ENCODE results near the gene ACVR2B.

The ACVR2B gene

DNA sequence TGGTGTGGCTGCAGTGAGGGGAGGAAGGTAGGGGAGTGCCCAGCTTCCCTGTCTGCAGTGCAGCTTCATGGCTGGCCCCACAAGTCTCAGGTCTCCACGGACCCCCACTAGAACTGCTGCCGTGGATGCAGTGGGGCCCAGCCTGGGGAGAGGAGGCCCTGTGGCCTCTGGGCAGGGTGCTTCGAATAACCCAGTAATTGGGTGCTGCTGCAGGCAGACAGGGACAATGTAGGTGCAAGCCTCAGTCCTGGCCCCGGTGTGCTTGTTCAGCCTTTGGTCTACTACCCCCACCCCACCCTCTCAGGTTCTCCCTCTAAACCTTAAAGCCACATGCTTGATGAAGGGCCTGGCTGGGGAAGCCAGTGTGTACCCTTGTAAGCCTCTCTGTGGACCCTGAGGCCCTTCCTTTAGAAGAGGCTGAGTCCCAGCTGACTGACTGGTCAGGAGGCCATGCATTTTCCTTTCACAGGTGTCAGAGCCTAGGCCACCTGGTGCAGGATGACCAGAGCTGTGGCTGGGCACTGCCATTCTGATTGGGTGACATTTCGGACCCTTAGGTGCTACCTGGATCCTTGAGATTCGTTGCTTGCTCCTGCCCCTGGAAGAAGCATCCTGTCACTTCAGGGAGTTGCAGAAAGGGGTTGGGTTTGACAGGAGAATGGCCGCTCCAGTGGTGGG is 21.4 kb downstream of the ACVR2B start:
- no peak for TF ChIP-seq CTCF (IDR thresholded peaks at IDR 0.05; ENCODE audit: low read length, missing control alignments)
- no peak for DNase-seq (ENCODE audit: low read depth)
- no peak overlapping the region for H3K4me3 ChIP-seq (replicated peaks; ENCODE audit: low read depth, low read length)

- no peak for TF ChIP-seq CTCF (IDR thresholded peaks at IDR 0.05; ENCODE audit: low read length, missing control alignments)
- DNase-seq (ENCODE audit: low read depth): no peak
- no peak overlapping the region for H3K4me3 ChIP-seq (replicated peaks; ENCODE audit: low read depth, low read length)
Measured at GRCh38 chr3:38475716-38476115, 22.0 kb downstream of the ACVR2B start.

DNA sequence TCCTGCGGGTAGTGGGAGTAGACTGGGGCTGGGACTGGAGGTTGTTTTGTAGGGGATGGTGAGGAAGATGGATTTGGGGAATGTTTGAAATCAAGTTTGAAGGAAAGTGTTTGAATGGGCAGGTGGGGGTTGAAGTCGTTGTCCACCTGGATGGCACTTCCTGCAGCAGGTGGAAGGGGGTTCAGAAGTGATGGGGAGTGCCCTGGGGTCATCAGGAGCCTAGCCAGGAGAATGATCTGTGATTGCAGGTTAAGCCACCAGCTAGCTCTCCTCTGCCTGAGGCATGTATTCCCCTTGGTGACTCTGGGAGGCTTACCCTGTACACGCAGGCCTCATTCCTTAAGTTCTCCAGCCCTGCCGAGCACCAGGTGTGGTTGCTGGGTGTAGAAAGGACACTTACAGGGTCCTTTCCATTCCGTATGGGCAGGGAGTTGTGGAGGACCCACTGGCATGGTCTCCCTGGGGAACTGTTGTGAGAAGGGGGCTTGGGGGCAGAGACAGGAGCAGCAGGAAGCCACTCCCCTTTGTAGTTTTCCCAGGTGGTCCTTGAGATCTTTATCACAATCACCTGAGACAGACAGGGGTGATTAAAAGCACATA is 22.6 kb downstream of the ACVR2B start:
- no peak for TF ChIP-seq CTCF (IDR thresholded peaks at IDR 0.05; ENCODE audit: low read length, missing control alignments)
- H3K4me3 ChIP-seq (replicated peaks; ENCODE audit: low read depth, low read length): no peak overlapping the region
- DNase-seq (ENCODE audit: low read depth): no peak

- DNase-seq (ENCODE audit: low read depth): no peak
- no peak overlapping the region for H3K4me3 ChIP-seq (replicated peaks; ENCODE audit: low read depth, low read length)
- no peak for TF ChIP-seq CTCF (IDR thresholded peaks at IDR 0.05; ENCODE audit: low read length, missing control alignments)
Measured at GRCh38 chr3:38477057-38477820, 23.5 kb downstream of the ACVR2B start.

DNA sequence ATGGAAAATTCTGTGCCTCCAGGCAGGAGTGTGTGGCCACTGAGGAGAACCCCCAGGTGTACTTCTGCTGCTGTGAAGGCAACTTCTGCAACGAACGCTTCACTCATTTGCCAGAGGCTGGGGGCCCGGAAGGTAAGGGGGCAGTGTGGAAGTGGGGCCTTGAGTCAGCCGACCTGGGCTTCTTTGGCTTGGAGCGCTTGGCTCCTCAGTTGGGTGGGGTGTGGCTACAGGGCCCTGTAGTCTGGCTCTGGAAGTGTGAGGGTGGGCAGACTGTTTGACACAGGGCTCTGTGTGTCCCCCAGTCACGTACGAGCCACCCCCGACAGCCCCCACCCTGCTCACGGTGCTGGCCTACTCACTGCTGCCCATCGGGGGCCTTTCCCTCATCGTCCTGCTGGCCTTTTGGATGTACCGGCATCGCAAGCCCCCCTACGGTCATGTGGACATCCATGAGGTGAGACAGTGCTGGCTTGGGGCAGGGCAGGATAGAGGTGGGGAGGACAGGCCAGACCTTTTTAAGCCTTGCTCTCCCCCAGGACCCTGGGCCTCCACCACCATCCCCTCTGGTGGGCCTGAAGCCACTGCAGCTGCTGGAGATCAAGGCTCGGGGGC is 24.3 kb downstream of the ACVR2B start:
- no peak overlapping the region for H3K4me3 ChIP-seq (replicated peaks; ENCODE audit: low read depth, low read length)
- no peak for TF ChIP-seq CTCF (IDR thresholded peaks at IDR 0.05; ENCODE audit: low read length, missing control alignments)
- DNase-seq (ENCODE audit: low read depth): no peak

DNA sequence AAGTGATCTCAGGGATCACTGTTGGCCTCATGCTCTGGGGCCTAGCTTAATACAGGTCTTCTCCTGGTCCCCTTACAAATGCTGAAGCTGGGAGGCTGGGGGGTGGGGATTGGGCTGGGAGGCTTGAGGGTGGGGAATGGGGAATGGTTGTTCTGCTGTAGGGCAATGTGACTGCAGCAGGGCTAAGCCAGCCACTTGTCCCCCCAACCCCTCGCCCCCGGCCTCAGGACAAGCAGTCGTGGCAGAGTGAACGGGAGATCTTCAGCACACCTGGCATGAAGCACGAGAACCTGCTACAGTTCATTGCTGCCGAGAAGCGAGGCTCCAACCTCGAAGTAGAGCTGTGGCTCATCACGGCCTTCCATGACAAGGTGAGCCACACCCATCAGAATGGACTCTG is 25.2 kb downstream of the ACVR2B start:
- TF ChIP-seq CTCF (IDR thresholded peaks at IDR 0.05; ENCODE audit: low read length, missing control alignments): no peak
- H3K4me3 ChIP-seq (replicated peaks; ENCODE audit: low read depth, low read length): no peak overlapping the region
- DNase-seq (ENCODE audit: low read depth): no peak
